HG02852 (cell line): ENCODE measurements around the gene USP14.

Experiments
- ATAC-seq: cut with Tn5 transposase; IDR thresholded peaks from one replicate; pipeline ENCODE4 v1.9.1; 2021; ENCODE audit warnings: mild to moderate bottlenecking, moderate library complexity; ENCODE audit not compliant: unreplicated experiment

The USP14 gene

DNA sequence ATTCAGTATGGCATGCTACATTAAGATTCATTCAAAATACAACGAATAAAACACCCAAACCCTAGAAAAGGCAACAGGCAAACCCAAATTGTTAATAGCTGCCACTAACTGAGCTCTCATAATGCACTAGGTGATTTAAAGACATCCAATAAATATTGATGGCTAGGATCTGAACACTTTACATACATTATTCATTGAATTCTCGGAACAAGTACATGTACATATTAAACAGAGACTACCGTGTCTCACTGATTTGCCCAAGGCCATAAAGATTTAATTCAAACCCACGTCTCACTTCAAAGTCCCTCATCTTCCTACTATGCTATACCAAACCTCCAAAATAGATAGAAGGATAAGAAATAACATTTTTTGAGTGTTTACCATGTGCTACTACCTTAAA lies 67.4 kb downstream of the USP14 start:
- ATAC-seq: no peak

DNA sequence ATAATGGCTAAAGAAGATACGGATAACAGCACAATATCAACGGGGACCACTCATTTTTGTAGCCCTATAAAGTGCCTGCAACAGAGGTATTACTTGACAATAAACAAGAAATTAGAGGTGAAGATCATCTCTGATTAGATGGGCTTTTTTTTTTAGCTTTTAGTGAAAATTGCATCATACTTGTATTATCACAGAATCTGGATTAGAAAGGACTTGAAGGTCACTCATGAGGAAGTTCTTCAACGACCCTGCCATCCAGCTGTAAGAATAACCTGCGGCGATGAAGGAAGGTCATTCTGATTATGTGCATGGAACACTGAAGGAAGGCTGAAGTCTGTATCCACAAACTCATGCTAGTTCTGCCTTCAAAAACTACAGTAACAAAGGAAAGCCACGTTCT lies 69.0 kb downstream of the USP14 start:
- ATAC-seq: no peak

DNA sequence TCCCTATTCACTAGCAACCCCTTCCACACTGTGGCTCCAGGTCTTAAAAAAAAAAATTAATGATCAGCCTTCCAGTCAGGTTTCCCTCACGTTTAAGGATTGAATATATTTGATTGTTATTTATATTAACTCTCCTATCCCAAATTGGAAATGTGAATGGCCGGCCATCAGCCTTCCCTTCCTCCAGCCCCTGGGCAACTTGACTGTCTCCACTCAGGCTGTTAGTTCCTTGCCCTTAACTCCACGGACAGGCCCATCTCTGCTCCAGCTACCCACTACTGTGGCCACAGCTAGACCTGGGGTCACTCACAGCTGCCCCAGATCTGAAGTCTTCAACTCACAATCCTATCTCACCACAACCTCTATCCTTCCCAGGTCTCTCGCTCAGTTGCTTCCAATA lies 69.5 kb downstream of the USP14 start:
- ATAC-seq: no peak

DNA sequence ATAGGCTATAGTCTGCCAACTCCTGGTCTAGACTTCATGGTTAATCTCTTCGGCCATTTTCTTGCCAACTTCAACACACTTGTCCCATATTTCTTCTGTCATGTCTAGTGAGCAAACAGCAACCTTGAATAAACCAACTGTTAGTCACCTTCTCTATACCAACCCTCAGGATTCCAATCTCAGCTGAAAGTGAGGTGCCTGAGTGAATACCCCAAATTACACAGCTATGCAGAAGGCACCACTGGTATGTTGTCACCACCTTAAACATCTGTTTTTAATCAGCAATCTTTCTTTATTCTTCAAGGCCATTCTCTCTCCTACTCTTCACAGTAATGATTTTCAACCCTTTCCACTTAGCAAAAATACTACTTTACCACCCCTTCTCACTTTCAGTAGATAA lies 70.2 kb downstream of the USP14 start:
- ATAC-seq: no peak

DNA sequence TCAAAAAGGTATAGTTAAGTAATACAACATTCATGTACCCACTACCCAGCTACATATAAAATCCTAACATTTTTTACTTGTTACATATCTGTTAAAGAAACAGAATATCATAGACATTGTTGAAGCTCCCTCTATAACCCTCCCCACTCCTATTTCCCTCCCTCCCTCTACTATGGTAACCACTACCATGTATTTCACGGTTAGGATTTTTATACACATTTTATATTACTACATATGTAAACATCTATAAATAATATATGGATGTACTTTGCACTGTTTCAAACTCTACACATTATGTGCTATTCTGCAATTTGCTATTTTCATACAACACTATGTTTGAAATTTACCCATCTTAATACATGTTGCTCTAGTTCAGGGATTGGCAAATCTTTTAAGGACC lies 73.2 kb downstream of the USP14 start:
- ATAC-seq: no peak

DNA sequence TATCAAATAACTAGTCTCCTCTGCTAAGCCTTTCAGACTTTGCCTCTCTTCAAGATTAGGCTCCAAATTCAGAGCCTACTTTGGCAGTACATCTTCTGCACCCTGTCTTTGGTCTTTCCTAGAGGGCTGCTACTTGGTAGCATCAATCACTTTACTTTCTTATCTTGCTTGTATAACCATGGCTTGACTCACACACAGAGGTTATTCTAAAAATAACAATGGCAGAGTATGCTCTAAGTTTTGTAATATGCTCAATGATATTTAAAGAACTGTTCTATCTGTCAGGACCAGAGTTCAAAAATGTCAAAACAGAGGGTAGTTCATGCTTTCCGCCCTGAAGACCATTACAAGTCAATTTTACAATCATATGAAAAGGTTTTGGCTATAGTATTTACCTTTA lies 81.8 kb downstream of the USP14 start:
- no peak for ATAC-seq

DNA sequence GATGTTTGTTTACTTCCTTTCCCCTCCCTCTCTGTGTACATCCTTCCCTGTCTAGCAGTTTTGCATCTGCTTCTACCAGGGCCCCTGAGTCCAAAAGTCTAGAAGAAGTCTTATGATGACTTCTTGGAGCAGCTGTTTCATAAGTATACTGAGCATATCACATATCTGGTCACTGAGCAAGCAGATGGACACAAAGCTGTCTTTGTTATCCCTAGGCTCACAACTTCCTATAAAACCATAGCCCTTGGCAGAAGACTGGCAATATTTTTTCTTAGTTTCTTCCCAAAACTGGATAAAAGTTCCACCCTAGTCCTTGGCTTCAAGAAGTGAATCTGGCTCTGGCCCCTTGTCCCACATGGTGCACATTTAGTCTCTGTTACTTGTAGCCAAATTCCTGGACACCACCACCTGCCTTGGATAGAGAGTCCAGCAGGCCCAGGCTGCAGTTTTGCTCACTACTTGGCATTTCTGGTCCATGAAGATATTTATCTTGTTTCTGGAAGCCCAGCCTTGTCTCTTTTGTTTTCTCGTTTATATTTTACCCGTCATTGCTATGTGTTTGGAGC lies 87.0 kb downstream of the USP14 start:
- ATAC-seq: no peak

DNA sequence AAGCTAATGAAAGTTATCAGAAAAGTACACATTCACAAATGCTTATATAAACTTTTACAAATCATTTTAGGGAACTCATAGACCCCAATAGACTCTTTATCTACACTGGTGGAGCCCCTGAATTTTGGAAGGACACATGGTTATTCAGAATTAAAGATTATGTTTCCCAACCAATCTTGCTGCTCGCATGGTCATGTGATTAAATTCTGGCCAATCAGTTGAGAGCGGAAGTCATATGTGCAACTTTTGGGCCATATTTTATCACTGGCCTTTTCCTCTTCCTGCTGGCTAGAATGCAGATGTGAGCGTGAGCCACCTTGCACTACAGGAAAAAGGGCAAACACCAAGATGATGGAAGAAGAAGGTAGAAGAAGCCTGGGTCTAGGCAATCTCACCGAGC lies 89.7 kb downstream of the USP14 start:
- ATAC-seq: no peak

DNA sequence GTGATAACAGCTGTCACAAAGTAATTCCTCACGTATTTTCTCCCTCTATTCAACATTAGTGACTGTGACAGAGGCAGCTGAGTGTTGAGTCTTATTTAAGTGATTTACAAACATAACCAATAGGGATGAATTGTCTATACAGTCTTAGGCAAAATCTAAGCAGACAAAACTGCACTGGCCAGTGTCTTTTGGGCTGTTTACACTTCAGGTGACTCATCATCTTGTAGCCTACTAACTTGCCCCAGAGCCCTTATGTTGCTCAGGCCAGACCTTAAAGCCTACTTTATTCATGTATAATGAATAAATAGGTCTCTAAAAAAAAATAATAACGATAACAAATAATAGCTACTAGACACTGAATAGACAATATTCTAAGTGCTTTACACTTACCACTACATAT lies 92.3 kb downstream of the USP14 start:
- ATAC-seq: no peak

DNA sequence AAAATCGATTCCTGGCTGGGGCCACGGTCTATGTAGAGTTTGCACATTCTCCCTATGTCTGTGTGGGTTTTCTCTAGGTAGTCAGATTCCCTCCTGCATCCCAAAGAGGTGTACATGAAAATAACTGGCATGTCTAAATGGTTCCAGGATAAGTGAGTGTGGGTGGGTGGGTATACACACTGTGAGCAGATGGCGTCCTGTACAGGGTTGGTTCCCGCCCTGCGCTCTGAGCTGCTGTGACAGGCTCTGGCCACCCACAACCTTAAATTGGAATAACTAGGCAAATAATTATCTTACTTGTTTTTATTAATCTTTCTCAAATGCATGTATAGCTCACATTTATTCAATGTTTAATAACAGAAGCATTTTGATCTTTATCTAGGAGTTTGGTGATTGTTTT lies 93.2 kb downstream of the USP14 start:
- ATAC-seq: no peak

DNA sequence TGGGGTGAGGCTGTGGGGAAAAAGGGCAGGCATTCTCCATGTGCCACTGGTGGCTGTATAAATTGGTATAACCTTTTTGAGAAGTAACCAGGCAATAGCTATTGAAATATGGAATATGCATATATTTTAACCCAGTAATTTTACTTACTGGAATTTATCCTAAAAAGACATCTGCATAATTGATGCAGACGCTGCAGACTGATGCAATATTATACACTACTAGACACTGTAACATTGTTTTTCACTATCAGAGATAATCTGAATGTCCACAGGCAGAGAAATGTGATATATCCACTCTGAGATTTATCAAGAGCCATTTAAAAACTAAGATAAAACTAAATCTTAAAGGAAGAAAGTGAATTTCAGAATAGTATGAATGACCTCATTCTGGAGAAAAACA lies 94.8 kb downstream of the USP14 start:
- no peak for ATAC-seq

DNA sequence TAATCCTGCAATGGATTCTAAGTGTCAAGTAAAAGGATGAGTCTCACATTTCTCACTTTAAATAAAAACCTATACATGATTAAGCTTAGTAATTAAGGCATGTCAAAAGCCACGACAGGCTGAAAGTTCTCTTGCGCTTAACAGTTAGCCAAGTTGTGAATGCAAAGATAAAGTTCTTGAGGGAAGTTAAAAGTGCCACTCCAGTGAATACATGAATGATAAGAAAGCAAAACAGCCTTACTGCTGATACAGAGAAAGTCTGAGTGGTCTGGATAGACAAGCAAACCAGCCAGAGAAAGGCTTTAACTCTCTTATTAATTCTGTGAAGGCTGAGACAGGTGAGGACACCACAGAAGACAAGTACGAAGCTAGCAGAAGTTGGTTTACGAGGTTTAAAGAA lies 96.8 kb downstream of the USP14 start:
- no peak for ATAC-seq

DNA sequence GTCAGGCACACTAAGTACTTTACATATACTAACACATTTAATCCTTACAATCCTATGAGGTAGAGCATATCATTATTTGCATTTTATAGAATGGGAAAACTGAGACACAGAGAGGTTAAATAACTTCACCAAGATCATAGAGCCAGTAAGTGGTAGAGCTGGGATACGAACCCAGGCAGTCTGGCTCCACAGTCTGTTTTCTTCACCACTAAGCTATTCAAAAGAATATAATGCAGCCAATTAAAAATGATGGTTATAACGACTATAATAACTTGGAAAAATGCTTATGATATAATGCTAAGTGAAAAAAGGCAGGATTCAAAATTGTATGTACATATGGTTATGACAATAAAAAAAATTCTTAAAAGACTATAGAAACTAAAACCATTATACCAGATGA lies 102.2 kb downstream of the USP14 start:
- no peak for ATAC-seq

DNA sequence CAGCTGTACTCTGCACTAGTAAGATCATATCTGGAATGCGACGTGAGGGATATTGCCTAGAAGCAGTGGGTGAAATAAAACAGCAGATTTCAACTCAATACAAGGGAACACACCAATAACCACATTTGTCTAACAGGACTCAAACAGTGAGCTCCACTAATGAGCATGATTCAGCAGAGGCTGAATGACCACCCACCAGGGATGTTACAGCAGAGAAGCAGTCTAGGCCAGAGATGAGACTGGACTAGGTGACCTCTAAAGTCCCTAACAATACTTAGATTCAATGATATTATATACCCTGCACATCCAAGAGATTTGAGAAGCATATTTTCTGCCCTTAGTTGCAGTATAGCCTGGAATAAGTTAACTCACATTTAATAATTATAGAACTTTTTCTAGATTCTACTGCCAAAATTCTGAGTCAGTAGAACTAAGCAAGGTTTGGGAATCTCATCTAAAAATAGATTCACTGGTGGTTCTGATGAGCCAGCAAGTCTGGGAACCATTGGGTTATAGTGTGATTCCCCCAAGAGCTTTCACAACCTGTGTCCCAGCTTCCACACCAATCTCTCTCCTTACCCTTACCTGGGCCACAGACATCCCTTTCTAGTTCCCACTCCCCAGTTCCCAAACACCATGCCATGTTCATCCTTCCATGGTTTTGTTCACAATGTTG lies 103.2 kb downstream of the USP14 start:
- ATAC-seq: no peak
